ENCODE measurements around the gene KCNJ11.

The KCNJ11 gene

DNA sequence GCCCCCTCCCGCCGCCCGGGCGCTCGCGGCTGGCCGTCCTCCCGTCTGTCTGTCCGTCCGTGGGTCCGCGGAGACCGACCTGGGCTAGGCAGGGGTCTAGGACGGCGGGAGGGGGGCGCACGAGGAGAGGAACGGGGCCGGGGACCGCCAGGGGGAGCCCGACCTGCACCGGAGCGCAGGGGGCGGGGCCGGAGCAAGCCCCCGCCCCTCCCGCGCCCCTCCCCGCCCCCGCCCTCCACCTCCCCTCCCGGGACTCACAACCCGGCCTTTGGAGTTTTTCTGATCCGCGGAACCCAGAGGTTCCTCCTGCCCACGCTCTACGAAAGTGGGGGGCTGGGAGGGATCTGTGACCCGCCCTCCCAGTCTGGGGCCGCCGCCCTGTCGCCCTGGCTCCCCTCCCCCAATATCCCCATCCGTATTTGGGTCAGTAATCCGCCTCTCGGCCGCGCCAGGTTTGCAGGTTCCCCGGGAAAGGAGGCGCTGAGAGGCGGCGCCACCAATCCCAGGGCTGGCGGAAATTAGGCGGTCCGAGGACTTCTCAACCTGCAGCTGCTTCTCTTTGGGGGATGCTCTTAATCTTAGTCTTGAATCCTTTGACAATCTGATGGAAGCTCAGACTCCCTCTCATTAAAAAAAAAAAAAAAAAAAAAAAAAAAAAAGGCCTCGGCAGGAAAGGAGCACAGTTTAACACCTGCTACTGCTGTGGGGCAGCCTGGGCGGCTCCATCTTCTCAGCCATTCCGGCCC is 925 bp upstream of the KCNJ11 start:
- peak; percentile 94 for DNase-seq

GRCh38 chr11:17387811-17388210 is 648 bp downstream of the KCNJ11 start:
- DNase-seq, result no peak

- DNase-seq, result no peak
Observed at GRCh38 chr11:17387254-17387653, 1.2 kb downstream of the KCNJ11 start.

DNA sequence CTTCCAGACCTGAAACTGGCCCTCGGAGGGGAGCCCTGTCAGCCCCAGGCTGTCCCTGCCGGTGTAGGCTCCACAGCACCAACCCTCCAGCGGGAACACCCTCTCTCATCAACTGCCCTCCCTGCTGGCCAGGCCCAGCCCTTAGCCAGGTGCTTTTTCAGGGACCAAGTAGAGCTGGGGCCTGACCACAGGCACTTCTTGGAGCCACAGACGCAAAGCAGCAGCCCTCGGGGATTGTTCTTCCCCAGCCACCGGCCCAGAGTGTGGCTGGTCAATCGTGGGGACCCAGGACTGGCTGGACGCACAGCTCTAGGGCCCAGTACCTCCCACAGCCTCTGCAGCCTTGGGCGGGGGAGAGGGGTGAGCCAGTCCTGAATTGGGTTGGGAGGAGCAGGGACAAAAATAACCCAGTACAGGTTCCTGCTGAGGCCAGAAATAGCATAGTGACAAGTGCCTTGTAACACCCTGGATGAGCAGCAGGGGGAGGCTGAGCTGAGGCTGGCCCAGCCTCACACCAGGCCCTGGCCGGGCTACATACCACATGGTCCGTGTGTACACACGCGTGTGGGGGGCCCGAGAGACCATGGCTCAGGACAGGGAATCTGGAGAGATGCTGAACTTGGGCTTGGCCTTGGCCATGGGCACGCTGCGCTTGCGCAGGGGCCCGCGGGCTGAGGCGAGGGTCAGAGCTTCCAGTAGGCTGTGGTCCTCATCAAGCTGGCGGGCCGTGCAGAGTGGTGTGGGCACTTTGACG is 2.0 kb downstream of the KCNJ11 start:
- DNase-seq, result peak; percentile 72

- no peak for DNase-seq
Observed at GRCh38 chr11:17385926-17386325, 2.5 kb downstream of the KCNJ11 start.

- no peak for DNase-seq
Observed at GRCh38 chr11:17385492-17385891, 3.0 kb downstream of the KCNJ11 start.

DNA sequence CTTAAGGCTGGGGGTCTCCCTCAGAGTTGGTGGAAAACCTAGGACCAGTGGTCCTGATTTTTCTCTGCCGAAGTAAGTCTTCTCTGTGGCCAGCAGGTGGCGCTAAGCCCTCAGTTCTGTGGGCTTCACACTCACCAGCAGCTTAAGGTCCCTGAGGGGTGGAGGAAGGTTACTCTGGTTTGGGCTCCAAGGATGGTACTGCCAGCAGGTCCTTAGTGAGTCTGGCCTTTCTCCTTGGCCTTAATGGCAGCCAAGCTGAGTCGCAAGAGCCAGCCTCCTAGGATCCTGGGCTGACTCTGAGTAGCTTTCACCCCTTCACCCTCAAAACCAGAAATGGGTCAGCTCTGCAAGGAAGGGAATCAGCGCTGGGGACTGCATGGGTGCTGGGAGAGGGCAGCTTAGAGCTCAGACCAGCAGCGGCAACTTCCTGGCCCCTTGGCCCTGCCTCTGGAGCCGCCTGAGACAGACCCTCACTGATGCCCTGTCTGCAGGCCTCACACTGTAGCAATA is 4.4 kb downstream of the KCNJ11 start:
- no peak for DNase-seq

GRCh38 chr11:17383461-17383860 is 5.0 kb downstream of the KCNJ11 start:
- no peak for DNase-seq

DNA sequence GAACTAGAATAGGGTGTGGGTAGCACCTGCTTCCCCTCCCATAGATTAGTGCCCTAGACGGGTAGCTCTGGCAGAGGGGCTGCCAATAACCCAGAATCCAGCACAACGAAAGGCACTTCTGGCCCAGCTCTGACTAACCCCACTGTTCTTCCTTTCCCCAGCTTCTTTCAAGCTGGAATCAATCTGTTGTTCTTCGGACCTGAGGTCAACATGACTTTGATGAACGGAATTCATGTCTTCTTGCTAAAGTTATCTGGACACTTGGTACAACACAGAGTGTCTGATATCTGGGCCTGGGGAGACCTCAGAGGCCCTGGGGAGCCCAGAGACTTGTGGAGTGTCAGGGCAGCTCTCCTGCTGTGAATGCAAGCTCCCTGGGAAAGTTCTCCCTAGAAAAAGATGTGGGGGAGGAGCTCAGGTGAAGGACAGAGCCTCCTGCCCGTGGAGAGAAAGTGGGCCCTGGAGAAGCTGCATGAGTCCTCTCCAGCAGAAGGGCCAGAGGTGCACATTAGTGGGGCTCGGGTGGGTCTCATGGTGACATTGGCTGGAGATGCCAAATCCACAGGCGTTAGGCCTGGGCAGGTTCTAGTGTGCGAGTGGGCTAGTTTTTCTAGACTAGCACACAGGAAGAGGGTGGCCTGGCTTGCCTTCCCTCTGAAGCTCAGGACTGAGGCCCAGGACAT is 6.3 kb downstream of the KCNJ11 start:
- no peak for DNase-seq

DNA sequence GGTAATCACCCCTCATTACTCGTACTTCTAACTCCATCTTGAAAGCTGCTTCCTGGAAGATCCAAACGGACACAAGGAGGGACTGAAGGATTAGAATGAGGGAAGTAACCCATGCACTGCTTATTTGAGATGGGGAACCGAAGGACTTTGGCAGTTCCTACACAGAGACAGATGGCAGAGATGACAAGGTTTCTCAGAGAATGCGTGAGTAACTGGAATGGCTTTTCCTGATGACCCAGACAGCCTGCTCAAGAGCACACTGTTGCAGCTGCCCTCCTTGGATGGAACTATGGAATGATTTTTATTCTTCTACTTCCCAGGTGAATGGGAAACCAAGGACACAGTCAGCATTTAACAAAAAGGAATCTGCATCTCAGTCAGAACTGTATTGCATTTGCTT is 7.3 kb downstream of the KCNJ11 start:
- no peak for DNase-seq

DNA sequence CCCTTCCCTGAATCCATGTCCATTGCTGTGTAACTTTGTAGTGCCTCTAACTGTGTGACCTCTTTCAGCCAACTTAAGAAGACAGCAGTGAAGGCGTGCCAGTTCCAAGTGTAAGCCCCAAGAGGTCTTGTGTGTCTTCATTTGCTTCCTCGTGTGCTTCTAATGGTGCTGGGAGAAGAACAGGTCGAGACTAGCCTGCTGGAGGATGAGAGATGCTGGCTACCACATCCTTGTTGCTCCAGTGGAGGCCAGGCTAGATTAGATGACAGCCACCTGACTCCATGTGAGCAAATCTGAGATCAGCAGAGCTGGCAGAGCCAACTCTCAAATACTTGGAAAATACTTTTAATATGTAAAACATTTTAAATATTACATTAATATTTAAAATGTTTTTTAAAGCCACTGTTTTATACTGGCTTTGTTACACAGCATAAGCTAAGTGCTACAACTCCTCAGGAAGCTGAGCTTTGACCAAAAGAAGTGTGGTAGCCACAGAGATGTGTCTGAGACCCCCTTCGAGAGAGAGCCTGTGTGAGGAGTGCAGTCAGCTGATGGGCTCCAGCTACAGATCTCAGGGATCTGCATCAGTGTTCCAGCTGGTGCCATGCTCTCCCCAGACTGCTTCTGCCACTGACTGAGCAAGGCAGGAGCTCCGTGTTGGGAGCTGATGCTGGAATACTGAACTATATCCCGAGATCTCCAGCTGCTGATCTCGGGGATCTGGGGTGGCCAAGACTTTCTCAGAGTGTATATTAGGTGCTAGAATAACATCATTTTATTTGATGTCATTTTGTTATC is 8.9 kb downstream of the KCNJ11 start:
- no peak for DNase-seq

DNA sequence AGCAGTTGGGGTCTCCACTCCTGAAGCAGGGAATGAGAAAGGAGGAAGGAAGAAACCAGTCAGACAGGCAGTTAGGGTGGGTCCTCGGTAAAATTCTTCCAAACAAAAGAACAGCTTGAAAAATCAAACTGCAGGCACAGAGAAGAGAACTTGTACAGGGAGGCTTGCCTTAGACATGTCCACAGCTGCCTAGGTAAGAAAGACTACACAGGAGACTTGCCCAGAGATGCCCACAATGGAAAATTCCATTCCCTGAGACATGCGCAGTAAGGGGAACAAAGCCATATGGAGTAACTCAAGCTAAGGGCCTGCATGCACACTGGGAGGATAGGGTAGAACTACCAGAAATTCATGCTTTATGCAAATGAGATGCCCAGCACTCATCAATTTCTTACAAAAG is 9.8 kb downstream of the KCNJ11 start:
- no peak for DNase-seq

DNA sequence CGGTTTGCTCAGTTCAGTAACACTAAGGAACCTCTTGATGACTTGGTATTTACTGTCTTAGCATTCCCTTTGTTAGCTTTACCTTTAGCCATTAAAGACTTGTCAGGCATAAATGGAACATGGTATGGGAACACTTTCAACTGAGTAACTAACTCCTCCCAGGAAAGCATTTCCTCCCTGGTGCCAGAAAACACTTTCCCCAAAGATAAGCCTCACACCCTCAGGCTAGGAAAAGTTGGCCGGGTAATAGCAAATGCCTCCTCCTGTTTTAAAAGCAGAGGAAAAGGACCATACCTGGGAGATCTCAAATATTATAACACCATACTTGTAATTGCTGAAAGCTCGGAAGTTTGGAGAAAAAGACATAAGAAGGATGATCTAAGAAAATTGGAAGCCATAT is 12.0 kb downstream of the KCNJ11 start:
- DNase-seq, result no peak

- no peak for DNase-seq
Observed at GRCh38 chr11:17375547-17375946, 12.9 kb downstream of the KCNJ11 start.

- no peak for DNase-seq
Observed at GRCh38 chr11:17371614-17372013, 16.8 kb downstream of the KCNJ11 start.

- DNase-seq, result no peak
Observed at GRCh38 chr11:17369684-17370243, 18.7 kb downstream of the KCNJ11 start.

DNA sequence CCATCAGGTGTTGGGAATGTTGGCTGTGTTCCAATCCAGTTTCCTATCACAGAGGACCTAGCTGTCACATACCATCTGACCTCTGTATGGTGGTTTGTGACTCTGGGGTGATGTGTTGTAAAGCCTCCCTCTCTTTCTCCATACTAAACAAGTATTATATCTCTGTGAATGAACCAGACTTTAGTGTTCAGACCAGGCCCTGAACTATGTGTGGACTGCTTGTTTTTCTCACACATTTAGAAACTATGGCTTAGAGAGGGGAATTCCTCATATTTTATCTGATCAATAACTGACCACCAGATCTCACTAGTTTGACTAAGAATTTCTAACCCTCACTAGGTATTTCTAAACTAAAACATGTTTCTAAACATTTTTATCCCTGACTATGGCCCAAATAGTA is 19.4 kb downstream of the KCNJ11 start:
- DNase-seq, result no peak

- DNase-seq, result no peak
Observed at GRCh38 chr11:17368551-17368950, 19.9 kb downstream of the KCNJ11 start.

GRCh38 chr11:17366495-17366894 is 22.0 kb downstream of the KCNJ11 start:
- DNase-seq, result no peak

GRCh38 chr11:17354601-17354991 is 33.9 kb downstream of the KCNJ11 start:
- peak; percentile 64 for DNase-seq

GRCh38 chr11:17353821-17354600 is 34.4 kb downstream of the KCNJ11 start:
- no peak for DNase-seq

Measured in 8988T (cell line).